ENCODE results near the gene RARRES1. TPM values are rescaled to one million over a fixed set of nuclear protein-coding genes. Genes with fewer than 3 reads are reported as not detected.

The RARRES1 gene
- total RNA-seq, 6 experiments from 2014 or later: 1.8 to 9.2 (median 7.0) TPM

GRCh38 chr3:158668506-158668905, 63.8 kb downstream of the RARRES1 start:
- Histone ChIP-seq H3K27ac (no peak overlapping the region), H3K4me3 (no peak overlapping the region), H3K36me3 (peaks cover 0 to 41% (median 13%) of the 10 kb centered on the region in 4 donors), H3K4me1 (no peaks in the 10 kb centered on the region), H3K27me3 (no peaks in the 10 kb centered on the region), H3K9me3 (no peaks in the 10 kb centered on the region)
- 75% methylated on average over 2 of the region's 2 CpGs for WGBS (ENCODE audit: insufficient coverage, low coverage, low lambda C conversion rate, missing lambda C conversion rate)
- intact Hi-C loops (cut with DNase I): loop anchor here in 1 of 2 donors (10.0 kb wide), 1 partner anchor 56 kb away; no protein-coding TSS in a partner anchor
- DNase-seq (no peak), ATAC-seq (no peak)
- TF ChIP-seq POLR2A (IDR thresholded peaks at IDR 0.05) (no peak), CTCF (IDR thresholded peaks at IDR 0.05) (no peak)

GRCh38 chr3:158666416-158666815, 65.8 kb downstream of the RARRES1 start:
- H3K27ac ChIP-seq: no peak overlapping the region
- DNase-seq (no peak), ATAC-seq (no peak)
- 60% methylated on average over 3 of the region's 3 CpGs for WGBS (ENCODE audit: insufficient coverage, low coverage, low lambda C conversion rate, missing lambda C conversion rate)
- H3K36me3 ChIP-seq: peaks cover 0 to 59% (median 22%) of the 10 kb centered on the region in 4 donors
- no peaks in the 10 kb centered on the region for H3K4me1 ChIP-seq
- H3K4me3 ChIP-seq: no peak overlapping the region
- intact Hi-C loops (cut with DNase I): loop anchor here in 1 of 2 donors (10.0 kb wide), 1 partner anchor 58 kb away; no protein-coding TSS in a partner anchor
- no peaks in the 10 kb centered on the region for H3K9me3 ChIP-seq
- TF ChIP-seq POLR2A (IDR thresholded peaks at IDR 0.05): no peak
- TF ChIP-seq CTCF (IDR thresholded peaks at IDR 0.05): no peak
- H3K27me3 ChIP-seq: no peaks in the 10 kb centered on the region

DNA sequence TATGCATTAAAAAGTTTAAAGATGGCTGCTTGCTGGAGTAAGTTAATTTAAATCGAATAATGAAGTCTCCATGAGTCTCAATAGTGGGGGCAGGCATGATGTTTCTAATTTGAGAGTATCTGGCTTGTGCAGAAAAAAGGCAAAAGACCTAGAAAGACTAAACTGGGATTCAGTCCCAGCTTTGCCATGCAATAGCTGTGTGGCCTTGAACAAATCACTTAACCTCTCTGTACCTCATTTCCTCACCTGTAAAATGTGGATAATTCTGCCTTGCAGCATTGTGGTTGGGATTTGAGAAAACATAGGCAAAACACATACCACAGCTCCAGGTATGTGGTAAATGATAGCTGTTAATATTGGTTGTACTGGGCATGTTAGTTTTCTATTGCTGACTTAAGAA, 68.4 kb downstream of the RARRES1 start:
- Histone ChIP-seq H3K27me3 (no peaks in the 10 kb centered on the region), H3K27ac (no peak overlapping the region), H3K36me3 (peaks cover 0 to 64% (median 29%) of the 10 kb centered on the region in 4 donors), H3K4me3 (no peak overlapping the region), H3K4me1 (no peaks in the 10 kb centered on the region), H3K9me3 (no peaks in the 10 kb centered on the region)
- 100% methylated on average over 1 of the region's 1 CpG for WGBS (ENCODE audit: insufficient coverage, low coverage, low lambda C conversion rate, missing lambda C conversion rate)
- intact Hi-C loops (cut with DNase I): loop anchor here in 1 of 2 donors (10.0 kb wide), 1 partner anchor 61 kb away; no protein-coding TSS in a partner anchor
- ATAC-seq (no peak), DNase-seq (no peak)
- TF ChIP-seq POLR2A (IDR thresholded peaks at IDR 0.05) (no peak), CTCF (IDR thresholded peaks at IDR 0.05) (no peak)

DNA sequence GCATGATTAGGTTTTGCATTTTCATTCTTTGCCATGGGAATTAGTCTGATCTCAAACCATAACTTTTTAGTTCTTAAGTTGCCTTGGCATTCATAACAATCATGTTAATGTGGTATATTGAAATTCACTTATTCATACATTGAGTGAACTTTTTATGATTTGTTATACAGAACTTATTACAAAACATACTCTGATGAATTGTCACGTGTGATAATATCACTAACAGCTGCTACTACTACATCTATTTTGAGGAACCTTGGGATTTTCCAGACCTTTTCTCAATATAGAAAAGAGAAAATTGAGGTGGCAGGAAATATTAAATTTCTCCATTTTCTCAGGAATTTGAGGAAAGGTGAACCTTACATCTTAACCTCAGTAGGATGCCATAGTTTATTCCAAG, 69.0 kb downstream of the RARRES1 start:
- no peak overlapping the region for H3K27ac ChIP-seq
- 83% methylated on average over 1 of the region's 1 CpG for WGBS (ENCODE audit: insufficient coverage, low coverage, low lambda C conversion rate, missing lambda C conversion rate)
- intact Hi-C loops (cut with DNase I): loop anchor here in 1 of 2 donors (10.0 kb wide), 1 partner anchor 62 kb away; no protein-coding TSS in a partner anchor
- ATAC-seq: no peak
- no peaks in the 10 kb centered on the region for H3K27me3 ChIP-seq
- no peak overlapping the region for H3K4me3 ChIP-seq
- H3K4me1 ChIP-seq: no peaks in the 10 kb centered on the region
- DNase-seq: no peak
- H3K9me3 ChIP-seq: no peaks in the 10 kb centered on the region
- TF ChIP-seq POLR2A (IDR thresholded peaks at IDR 0.05) (no peak), CTCF (IDR thresholded peaks at IDR 0.05) (no peak)
- peaks cover 0 to 68% (median 29%) of the 10 kb centered on the region in 4 donors for H3K36me3 ChIP-seq
